AG08396 (cell line): ENCODE data around the gene UBE2O.

ENCODE experiments used
- DNase-seq: peaks from one replicate; pipeline ENCODE4 v3.0.0; 2012; ENCODE audit warnings: low spot score, mixed read lengths

The UBE2O gene

GRCh38 chr17:76414334-76415295, 38.3 kb downstream of the UBE2O start:
- DNase-seq: peak; percentile 58

GRCh38 chr17:76411247-76411646, 41.7 kb downstream of the UBE2O start:
- no peak for DNase-seq

- DNase-seq: no peak
Measured at GRCh38 chr17:76410328-76410965, 42.5 kb downstream of the UBE2O start.

- DNase-seq: no peak
Measured at GRCh38 chr17:76408037-76408849, 44.7 kb downstream of the UBE2O start.

GRCh38 chr17:76407509-76407908, 45.4 kb downstream of the UBE2O start:
- DNase-seq: no peak

- DNase-seq: no peak
Measured at GRCh38 chr17:76405967-76406647, 46.8 kb downstream of the UBE2O start.

- DNase-seq: no peak
Measured at GRCh38 chr17:76405607-76405966, 47.4 kb downstream of the UBE2O start.

- no peak for DNase-seq
Measured at GRCh38 chr17:76404976-76405563, 47.9 kb downstream of the UBE2O start.

GRCh38 chr17:76404256-76404655, 48.7 kb downstream of the UBE2O start:
- DNase-seq: no peak

GRCh38 chr17:76402711-76403110, 50.2 kb downstream of the UBE2O start:
- no peak for DNase-seq

GRCh38 chr17:76399175-76400172, 53.5 kb downstream of the UBE2O start:
- DNase-seq: no peak

- no peak for DNase-seq
Measured at GRCh38 chr17:76398523-76399174, 54.3 kb downstream of the UBE2O start.

GRCh38 chr17:76397687-76398522, 55.0 kb downstream of the UBE2O start:
- peak; percentile 92 for DNase-seq

- DNase-seq: no peak
Measured at GRCh38 chr17:76397184-76397583, 55.8 kb downstream of the UBE2O start.

- DNase-seq: no peak
Measured at GRCh38 chr17:76395980-76396379, 57.0 kb downstream of the UBE2O start.

- no peak for DNase-seq
Measured at GRCh38 chr17:76394166-76394565, 58.8 kb downstream of the UBE2O start.

GRCh38 chr17:76391200-76391715, 61.7 kb downstream of the UBE2O start:
- no peak for DNase-seq

- no peak for DNase-seq
Measured at GRCh38 chr17:76390003-76390421, 62.9 kb downstream of the UBE2O start.
